Transverse colon (tissue), 3 donors: ENCODE measurements around the gene SMCO4.

Experiments used
- POLR2A ChIP-seq: fragments of 450-650 bp; IDR thresholded peaks from one replicate; pipeline ENCODE4 v1.6.1; 2016; ENCODE audit warnings: antibody characterized with exemption, mild to moderate bottlenecking, moderate library complexity
- TF ChIP-seq, protein P1 (sequence below), 5 experiments: fragments of 200-600 bp in 3 of 5; fragments of 450-650 bp in 2 of 5; sonication (generic) in 3 of 5; IDR thresholded peaks; 1 replicate in 2 of 5; 2 replicates in 3 of 5; pipeline ENCODE4 v1.5.1; 2016 to 2017; ENCODE audit warnings: antibody characterized with exemption in 5 of 5, inconsistent platforms in 3 of 5, mild to moderate bottlenecking in 2 of 5, moderate library complexity in 1 of 5

DNA sequence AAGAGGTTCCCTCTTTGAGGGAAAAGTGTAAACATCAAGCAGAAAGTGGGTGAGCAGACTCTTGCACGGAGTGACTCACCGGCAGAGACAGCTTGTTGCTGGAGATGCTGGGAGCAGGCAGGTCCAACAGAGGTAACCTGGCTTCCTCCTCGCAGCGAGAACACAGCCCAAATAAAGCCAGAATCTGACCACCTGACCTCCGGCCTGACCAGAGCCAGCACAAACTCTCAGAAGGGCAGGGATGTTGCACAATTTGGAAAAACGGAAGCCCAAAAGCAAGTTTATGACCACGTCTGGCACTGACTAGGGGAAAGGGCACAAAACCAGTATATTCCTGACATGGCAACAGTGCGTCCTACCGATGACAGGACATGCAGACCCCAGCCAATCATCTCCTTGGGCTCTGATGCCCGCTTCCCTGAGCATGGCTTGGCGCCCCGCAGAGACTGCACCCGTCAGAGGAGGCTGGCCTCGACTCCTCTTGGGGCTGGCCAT is 5.4 kb downstream of the SMCO4 start:
- TF ChIP-seq POLR2A: no peak
- TF ChIP-seq, protein P1, sequence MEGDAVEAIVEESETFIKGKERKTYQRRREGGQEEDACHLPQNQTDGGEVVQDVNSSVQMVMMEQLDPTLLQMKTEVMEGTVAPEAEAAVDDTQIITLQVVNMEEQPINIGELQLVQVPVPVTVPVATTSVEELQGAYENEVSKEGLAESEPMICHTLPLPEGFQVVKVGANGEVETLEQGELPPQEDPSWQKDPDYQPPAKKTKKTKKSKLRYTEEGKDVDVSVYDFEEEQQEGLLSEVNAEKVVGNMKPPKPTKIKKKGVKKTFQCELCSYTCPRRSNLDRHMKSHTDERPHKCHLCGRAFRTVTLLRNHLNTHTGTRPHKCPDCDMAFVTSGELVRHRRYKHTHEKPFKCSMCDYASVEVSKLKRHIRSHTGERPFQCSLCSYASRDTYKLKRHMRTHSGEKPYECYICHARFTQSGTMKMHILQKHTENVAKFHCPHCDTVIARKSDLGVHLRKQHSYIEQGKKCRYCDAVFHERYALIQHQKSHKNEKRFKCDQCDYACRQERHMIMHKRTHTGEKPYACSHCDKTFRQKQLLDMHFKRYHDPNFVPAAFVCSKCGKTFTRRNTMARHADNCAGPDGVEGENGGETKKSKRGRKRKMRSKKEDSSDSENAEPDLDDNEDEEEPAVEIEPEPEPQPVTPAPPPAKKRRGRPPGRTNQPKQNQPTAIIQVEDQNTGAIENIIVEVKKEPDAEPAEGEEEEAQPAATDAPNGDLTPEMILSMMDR (IDR thresholded peaks at IDR 0.05): no peak
